ENCODE measurements around the gene PRDM4. TPM values are rescaled to one million over a fixed set of nuclear protein-coding genes. Genes with fewer than 3 reads are reported as not detected.
A peak's percentile ranks its signal among the peaks of the same experiment; 100 is the strongest.

The PRDM4 gene
- total RNA-seq, 1 donor from 2014 or later, result 30.1 TPM

- Mint-ChIP-seq H3K9me3 (ENCODE audit: unreplicated experiment) (no peaks in the 10 kb centered on the region), H3K36me3 (ENCODE audit: unreplicated experiment) (no peaks in the 10 kb centered on the region), H3K4me3 (ENCODE audit: unreplicated experiment) (peak within 1 kb of the TSS; percentile 86), H3K27me3 (ENCODE audit: unreplicated experiment) (peaks cover 7% of the 10 kb centered on the region), H3K4me1 (ENCODE audit: low read depth, unreplicated experiment) (no peaks in the 10 kb centered on the region), H3K27ac (ENCODE audit: unreplicated experiment) (no peak within 1 kb of the TSS)
- no peak for DNase-seq
- TF ChIP-seq, protein P1, sequence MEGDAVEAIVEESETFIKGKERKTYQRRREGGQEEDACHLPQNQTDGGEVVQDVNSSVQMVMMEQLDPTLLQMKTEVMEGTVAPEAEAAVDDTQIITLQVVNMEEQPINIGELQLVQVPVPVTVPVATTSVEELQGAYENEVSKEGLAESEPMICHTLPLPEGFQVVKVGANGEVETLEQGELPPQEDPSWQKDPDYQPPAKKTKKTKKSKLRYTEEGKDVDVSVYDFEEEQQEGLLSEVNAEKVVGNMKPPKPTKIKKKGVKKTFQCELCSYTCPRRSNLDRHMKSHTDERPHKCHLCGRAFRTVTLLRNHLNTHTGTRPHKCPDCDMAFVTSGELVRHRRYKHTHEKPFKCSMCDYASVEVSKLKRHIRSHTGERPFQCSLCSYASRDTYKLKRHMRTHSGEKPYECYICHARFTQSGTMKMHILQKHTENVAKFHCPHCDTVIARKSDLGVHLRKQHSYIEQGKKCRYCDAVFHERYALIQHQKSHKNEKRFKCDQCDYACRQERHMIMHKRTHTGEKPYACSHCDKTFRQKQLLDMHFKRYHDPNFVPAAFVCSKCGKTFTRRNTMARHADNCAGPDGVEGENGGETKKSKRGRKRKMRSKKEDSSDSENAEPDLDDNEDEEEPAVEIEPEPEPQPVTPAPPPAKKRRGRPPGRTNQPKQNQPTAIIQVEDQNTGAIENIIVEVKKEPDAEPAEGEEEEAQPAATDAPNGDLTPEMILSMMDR (IDR thresholded peaks at IDR 0.05; ENCODE audit: partially characterized antibody, unreplicated experiment), result no peak
These were observed 13.6 kb upstream of the PRDM4 start, which contains the start of gene ASCL4 for GRCh38 chr12:107774349-107775029. ASCL4 (plus strand) TSS chr12:107774704; CDS start chr12:107775219, 515 bp downstream.

DNA sequence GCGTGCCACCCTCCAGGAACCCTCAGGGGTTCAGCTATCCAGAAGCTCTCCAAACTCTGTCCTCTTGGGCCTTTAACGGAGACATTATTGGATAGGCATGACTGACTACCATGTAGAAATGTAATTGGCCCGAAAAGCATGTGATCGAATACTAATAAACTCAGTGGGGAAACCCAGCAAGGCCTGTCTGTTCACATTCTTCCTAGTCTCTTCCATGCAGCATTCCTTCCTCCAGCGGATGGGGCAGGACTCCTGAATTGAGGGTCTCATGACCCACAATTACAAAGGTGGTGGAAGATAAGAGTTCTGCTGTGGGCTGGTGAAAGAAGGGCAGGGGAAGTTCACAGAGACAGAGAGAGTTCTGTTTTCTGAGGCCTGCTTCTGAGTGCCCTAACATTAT, 6.5 kb upstream of the PRDM4 start:
- Mint-ChIP-seq H3K27me3 (ENCODE audit: unreplicated experiment) (no peaks in the 10 kb centered on the region), H3K9me3 (ENCODE audit: unreplicated experiment) (no peaks in the 10 kb centered on the region), H3K27ac (ENCODE audit: unreplicated experiment) (no peak overlapping the region), H3K4me1 (ENCODE audit: low read depth, unreplicated experiment) (no peaks in the 10 kb centered on the region), H3K4me3 (ENCODE audit: unreplicated experiment) (no peak overlapping the region), H3K36me3 (ENCODE audit: unreplicated experiment) (no peaks in the 10 kb centered on the region)
- no peak for DNase-seq
- TF ChIP-seq, protein P1 (IDR thresholded peaks at IDR 0.05; ENCODE audit: partially characterized antibody, unreplicated experiment), result no peak

- H3K4me1 Mint-ChIP-seq (ENCODE audit: low read depth, unreplicated experiment), result no peaks in the 10 kb centered on the region
- no peak overlapping the region for H3K4me3 Mint-ChIP-seq (ENCODE audit: unreplicated experiment)
- H3K36me3 Mint-ChIP-seq (ENCODE audit: unreplicated experiment), result no peaks in the 10 kb centered on the region
- no peak for DNase-seq
- peaks cover 5% of the 10 kb centered on the region for H3K9me3 Mint-ChIP-seq (ENCODE audit: unreplicated experiment)
- no peak overlapping the region for H3K27ac Mint-ChIP-seq (ENCODE audit: unreplicated experiment)
- H3K27me3 Mint-ChIP-seq (ENCODE audit: unreplicated experiment), result no peaks in the 10 kb centered on the region
- TF ChIP-seq, protein P1 (IDR thresholded peaks at IDR 0.05; ENCODE audit: partially characterized antibody, unreplicated experiment), result no peak
These were observed 4.4 kb upstream of the PRDM4 start for GRCh38 chr12:107765316-107765715.

- Mint-ChIP-seq H3K27me3 (ENCODE audit: unreplicated experiment) (no peaks in the 10 kb centered on the region), H3K36me3 (ENCODE audit: unreplicated experiment) (no peaks in the 10 kb centered on the region), H3K9me3 (ENCODE audit: unreplicated experiment) (peaks cover 5% of the 10 kb centered on the region), H3K4me1 (ENCODE audit: low read depth, unreplicated experiment) (peaks cover 4% of the 10 kb centered on the region), H3K27ac (ENCODE audit: unreplicated experiment) (no peak overlapping the region), H3K4me3 (ENCODE audit: unreplicated experiment) (no peak overlapping the region)
- no peak for DNase-seq
- TF ChIP-seq, protein P1 (IDR thresholded peaks at IDR 0.05; ENCODE audit: partially characterized antibody, unreplicated experiment), result no peak
These were observed 3.7 kb upstream of the PRDM4 start for GRCh38 chr12:107764626-107765025.

DNA sequence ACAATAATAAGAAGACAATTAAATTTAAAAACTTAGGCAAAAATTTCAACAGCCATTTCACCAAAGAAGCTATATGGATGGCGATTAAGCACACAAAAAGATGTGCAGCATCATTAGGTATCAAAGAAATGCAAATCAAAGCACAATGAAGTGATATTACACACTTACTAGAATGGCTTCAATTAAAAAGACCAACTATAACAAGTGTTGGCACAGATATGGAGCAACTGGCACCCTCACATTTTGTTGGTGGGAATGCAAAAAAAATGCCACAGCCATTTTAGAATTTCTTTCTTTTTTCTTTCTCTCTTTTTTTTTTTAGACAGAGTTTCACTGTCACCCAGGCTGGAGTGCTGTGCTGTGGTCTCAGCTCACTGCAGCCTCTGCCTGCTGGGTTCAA, 1.9 kb upstream of the PRDM4 start:
- Mint-ChIP-seq H3K4me1 (ENCODE audit: low read depth, unreplicated experiment) (peaks cover 9% of the 10 kb centered on the region), H3K4me3 (ENCODE audit: unreplicated experiment) (no peak overlapping the region), H3K27ac (ENCODE audit: unreplicated experiment) (no peak overlapping the region), H3K36me3 (ENCODE audit: unreplicated experiment) (no peaks in the 10 kb centered on the region), H3K9me3 (ENCODE audit: unreplicated experiment) (peaks cover 5% of the 10 kb centered on the region), H3K27me3 (ENCODE audit: unreplicated experiment) (no peaks in the 10 kb centered on the region)
- TF ChIP-seq, protein P1 (IDR thresholded peaks at IDR 0.05; ENCODE audit: partially characterized antibody, unreplicated experiment), result no peak
- DNase-seq, result no peak

All from glutamatergic neuron (in vitro differentiated cells).